ENCODE measurements around the gene FOXD4L6. TPM values are rescaled to one million over a fixed set of nuclear protein-coding genes. Genes with fewer than 3 reads are reported as not detected.
"Not testable (repeated sequence)": the region's sequence is repeated elsewhere in the genome, so short reads cannot be mapped to it uniquely, and the experiment has no call there.

FOXD4L6 gene
- total and polyA plus RNA-seq, 4 donors = 0.25 TPM; not detected in 3

DNA sequence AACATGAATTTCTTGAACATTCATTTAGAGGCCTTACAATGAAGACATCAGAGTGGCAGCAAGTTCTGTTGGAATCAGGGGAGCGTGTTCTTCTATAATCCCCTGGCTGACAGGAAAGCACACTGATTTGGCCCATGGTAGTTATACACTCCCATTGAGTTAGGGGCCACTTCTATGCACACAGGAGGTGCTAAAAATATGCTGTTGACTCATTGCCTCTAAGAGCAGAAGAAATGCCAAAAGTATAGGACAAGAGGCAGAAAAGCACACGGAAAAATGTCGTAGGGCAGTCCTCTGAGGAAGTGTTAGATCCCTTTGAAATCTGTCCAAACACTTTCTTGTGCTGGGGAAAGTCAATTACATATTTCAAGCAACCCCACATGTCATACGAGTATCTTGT lies 49.0 kb downstream of the FOXD4L6 start:
- WGBS = 58% methylated on average over 4 of the region's 4 CpGs
- H3K4me3 ChIP-seq (ENCODE audit: low read depth in 1 of 3, low read length in 3 of 3); H3K9ac ChIP-seq (ENCODE audit: low read depth in 1 of 2, low read length in 2 of 2); H3K4me1 ChIP-seq (ENCODE audit: control insufficient read depth in 4 of 4, insufficient read depth in 4 of 4, low read length in 3 of 4); H3K27ac ChIP-seq (ENCODE audit: low read depth in 1 of 2, low read length in 2 of 2); DNase-seq (ENCODE audit: low spot score); H3K36me3 ChIP-seq (ENCODE audit: control insufficient read depth in 4 of 4, insufficient read depth in 3 of 4, low read depth in 1 of 4, low read length in 3 of 4); H3K27me3 ChIP-seq (ENCODE audit: control insufficient read depth in 4 of 4, insufficient read depth in 4 of 4, low read length in 3 of 4); H3K9me3 ChIP-seq (ENCODE audit: control insufficient read depth in 4 of 4, low read length in 3 of 4): not testable (repeated sequence)

DNA sequence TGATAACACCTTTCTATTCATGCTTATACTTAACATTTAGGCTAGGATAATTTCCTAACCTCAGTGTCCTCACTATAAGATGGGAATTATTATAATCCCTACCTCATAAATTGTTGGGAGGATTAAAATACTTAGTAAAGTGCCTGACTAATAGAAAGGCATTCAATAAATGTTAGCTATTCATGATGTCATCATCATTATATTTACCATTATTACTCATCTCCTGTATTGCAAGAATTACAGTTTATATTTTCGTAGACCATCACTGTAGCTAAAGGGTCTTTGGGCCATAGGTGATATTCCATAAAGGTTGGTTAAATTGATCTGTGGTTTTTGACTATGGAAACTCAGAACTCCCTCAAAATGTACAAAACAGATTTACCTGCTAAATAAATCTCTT lies 50.9 kb downstream of the FOXD4L6 start:
- not testable (repeated sequence) for H3K27ac ChIP-seq (ENCODE audit: low read depth in 1 of 2, low read length in 2 of 2); H3K9ac ChIP-seq (ENCODE audit: low read depth in 1 of 2, low read length in 2 of 2); H3K27me3 ChIP-seq (ENCODE audit: control insufficient read depth in 4 of 4, insufficient read depth in 4 of 4, low read length in 3 of 4); H3K4me3 ChIP-seq (ENCODE audit: low read depth in 1 of 3, low read length in 3 of 3); DNase-seq (ENCODE audit: low spot score); H3K36me3 ChIP-seq (ENCODE audit: control insufficient read depth in 4 of 4, insufficient read depth in 3 of 4, low read depth in 1 of 4, low read length in 3 of 4); H3K4me1 ChIP-seq (ENCODE audit: control insufficient read depth in 4 of 4, insufficient read depth in 4 of 4, low read length in 3 of 4); H3K9me3 ChIP-seq (ENCODE audit: control insufficient read depth in 4 of 4, low read length in 3 of 4)
- WGBS = 53% methylated on average over 1 of the region's 1 CpG

Other genes with a start within 250 kb of the FOXD4L6 start
- 10 to 100 TPM in 1 of 2 donors, 1 to 10 TPM in 1; 3.9 to 16.1 TPM for gene ZNG1F, start 60.6 kb upstream of the FOXD4L6 start, total RNA-seq
- gene ZNG1F, start 60.6 kb upstream of the FOXD4L6 start, polyA plus RNA-seq = 10 to 100 TPM in 1 of 2 donors, 1 to 10 TPM in 1; 3.1 to 11.9 TPM

Measured in liver (tissue), 9 donors.